Measurements from ENCODE around the gene ZNF780B. TPM values are rescaled to one million over a fixed set of nuclear protein-coding genes. Genes with fewer than 3 reads are reported as not detected.
A peak's percentile ranks its signal among the peaks of the same experiment; 100 is the strongest.

ZNF780B gene
- total and polyA plus RNA-seq, 2 of the 8 experiments (the other 6 are each of a cell fraction or from before 2014, with no cell fraction given) = 3.1 to 22.4 TPM

- Histone ChIP-seq H4K8ac (ENCODE audit: extremely low read depth, insufficient read depth, low read length) (no peak overlapping the region), H3K23ac (ENCODE audit: insufficient read length) (no peak overlapping the region), H3K4ac (replicated peaks; ENCODE audit: insufficient read length, low read depth, low read length) (no peak overlapping the region), H3K23me2 (ENCODE audit: low read depth, low read length) (peaks cover 7% of the 10 kb centered on the region), H3K36me3 (ENCODE audit: control insufficient read depth in 2 of 4, insufficient read depth in 4 of 4, low read length in 3 of 4) (no peaks in the 10 kb centered on the region), H2AFZ (ENCODE audit: low read length) (no peak overlapping the region), H3K4me3 (ENCODE audit: extremely low read depth in 1 of 4, insufficient read depth in 2 of 4, low read depth in 3 of 4, low read length in 4 of 4) (peak overlapping the region; percentile 89 to 96 (median 94); a peak in 7 of 8 replicates), H2BK15ac (ENCODE audit: low read length) (no peak overlapping the region), H3K79me2 (ENCODE audit: control insufficient read depth in 1 of 2, insufficient read depth in 2 of 2, low read length in 2 of 2) (peaks cover 0 to 51% of the 10 kb centered on the region in 2 experiments; a peak in 2 of 4 replicates), H4K91ac (replicated peaks; ENCODE audit: insufficient read length, low read length) (no peak overlapping the region), H2BK5ac (ENCODE audit: low read depth, low read length) (no peak overlapping the region), H3K56ac (replicated peaks; ENCODE audit: insufficient read length, low read depth, low read length) (no peak overlapping the region), H2BK20ac (ENCODE audit: low read length) (no peak overlapping the region), H3K27me3 (replicated peaks in 1 of 4; ENCODE audit: control insufficient read depth in 3 of 4, extremely low read depth in 1 of 4, insufficient read depth in 3 of 4, low read length in 3 of 4) (no peaks in the 10 kb centered on the region), H3K14ac (ENCODE audit: insufficient read length) (no peak overlapping the region), H3K9ac (replicated peaks in 1 of 4; ENCODE audit: extremely low read depth in 1 of 4, low read depth in 3 of 4, low read length in 3 of 4) (peak overlapping the region in 1 of 4 experiments; percentile 52; a peak in 1 of 7 replicates), H3K18ac (ENCODE audit: extremely low read depth, low read length) (no peak overlapping the region), H4K5ac (ENCODE audit: insufficient read length, low read depth, low read length) (no peak overlapping the region), H2BK12ac (ENCODE audit: low read depth, low read length) (no peak overlapping the region), H2BK120ac (replicated peaks; ENCODE audit: low read depth, low read length) (no peak overlapping the region), H3K27ac (ENCODE audit: low read depth, low read length) (no peak overlapping the region), H3K79me1 (ENCODE audit: low read depth, low read length) (no peaks in the 10 kb centered on the region; the same call in 1 of the 2 replicates), H3K4me2 (ENCODE audit: insufficient read depth in 1 of 2, low read depth in 2 of 2, low read length in 2 of 2) (peak overlapping the region; percentile 83 to 97), H2AK5ac (ENCODE audit: low read depth, low read length) (no peak overlapping the region), H3K9me3 (ENCODE audit: insufficient read depth in 2 of 2, low read depth in 1 of 2, low read length in 1 of 2) (peaks cover 5 to 8% of the 10 kb centered on the region in 2 experiments; a peak in 3 of 4 replicates), H4K20me1 (replicated peaks in 1 of 2; ENCODE audit: control insufficient read depth in 1 of 2, insufficient read depth in 2 of 2, low read length in 2 of 2) (no peaks in the 10 kb centered on the region), H3K4me1 (replicated peaks in 1 of 4; ENCODE audit: control insufficient read depth in 3 of 4, insufficient read depth in 4 of 4, low read length in 3 of 4) (peaks cover 0 to 6% (median 0%) of the 10 kb centered on the region in 4 experiments; a peak in 1 of 7 replicates)
- POLR2A ChIA-PET (ENCODE audit: partially characterized antibody) = interaction anchor here (0.8 to 2.9 kb wide), 4 partner anchors 8 to 35 kb away, joined by 3 to 8 read pairs (median 6); partner anchors contain the start of gene ZNF780A
- 62% methylated on average over 10 of the region's 10 CpGs; no CpG with 5 or more reads in 1 of the 2 experiments for WGBS, 2 experiments (ENCODE audit: extremely low coverage in 1 of 2, insufficient coverage in 1 of 2, insufficient read length in 1 of 2, insufficient replicate concordance in 2 of 2, low coverage in 1 of 2, low lambda C conversion rate in 2 of 2, missing lambda C conversion rate in 1 of 2)
- FAIRE-seq (no peak), DNase-seq (ENCODE audit: low read depth in 1 of 2, low spot score in 2 of 2) (no peak)
- CTCF ChIA-PET (ENCODE audit: partially characterized antibody) = interaction anchor here (2.0 kb wide), 1 partner anchor 84 kb away, joined by 4 read pairs; no protein-coding TSS in a partner anchor
- TF ChIP-seq RXRA (IDR thresholded peaks at IDR 0.05; ENCODE audit: insufficient read depth, low read depth, low read length) (no peak), RNF2 (IDR thresholded peaks at IDR 0.05; ENCODE audit: borderline replicate concordance, low read depth, low read length, missing control alignments, poor library complexity, severe bottlenecking) (no peak), PHF8 (conservative IDR thresholded peaks at IDR 0.05; ENCODE audit: low read depth, low read length) (no peak), JUND (IDR thresholded peaks at IDR 0.05; ENCODE audit: low read length) (no peak), SP1 (IDR thresholded peaks at IDR 0.05; ENCODE audit: low read depth, low read length) (no peak), ATF2 (IDR thresholded peaks at IDR 0.05; ENCODE audit: low read length) (no peak), SP2 (IDR thresholded peaks at IDR 0.05; ENCODE audit: low read length) (no peak), YY1 (IDR thresholded peaks at IDR 0.05; ENCODE audit: low read depth, low read length) (no peak), TAF7 (optimal IDR thresholded peaks at IDR 0.05; ENCODE audit: borderline replicate concordance, low read depth, low read length) (no peak), GABPA (IDR thresholded peaks at IDR 0.05; ENCODE audit: borderline replicate concordance, insufficient read depth, low read length) (no peak), POU5F1 (IDR thresholded peaks at IDR 0.05; ENCODE audit: low read depth, low read length) (no peak)
These were observed 982 bp downstream of the ZNF780B start for GRCh38 chr19:40055049-40055448.

Data from H1 (cell line).